Fibroblast of skin of scalp (primary cell): Measurements from ENCODE around the gene NME4. TPM values are rescaled to one million over a fixed set of nuclear protein-coding genes. Genes with fewer than 3 reads are reported as not detected.
"Not testable (repeated sequence)": the region's sequence is repeated elsewhere in the genome, so short reads cannot be mapped to it uniquely, and the experiment has no call there.

Experiments
- DNase-seq: peaks from one replicate; pipeline ENCODE4 v3.0.0-alpha.2; 2013
- polyA plus RNA-seq, 2 experiments: library from polyadenylated mRNA; unstranded; fragments of 120-200 nt; gene quantifications; one replicate each; pipeline ENCODE4 v1.2.1, GENCODE V29; 2013; ENCODE audit not compliant: insufficient read length in 2 of 2

Gene NME4
- 282 TPM for polyA plus RNA-seq (2013, experiment 1 of 2; ENCODE audit: insufficient read length)
- 266 TPM for polyA plus RNA-seq (2013, experiment 2 of 2; ENCODE audit: insufficient read length)

- DNase-seq, result peak; percentile 46
These were observed at the start of gene NME4 for GRCh38 chr16:397135-397661. NME4 (plus strand) TSS chr16:397199; CDS start chr16:397223, 24 bp downstream.

DNA sequence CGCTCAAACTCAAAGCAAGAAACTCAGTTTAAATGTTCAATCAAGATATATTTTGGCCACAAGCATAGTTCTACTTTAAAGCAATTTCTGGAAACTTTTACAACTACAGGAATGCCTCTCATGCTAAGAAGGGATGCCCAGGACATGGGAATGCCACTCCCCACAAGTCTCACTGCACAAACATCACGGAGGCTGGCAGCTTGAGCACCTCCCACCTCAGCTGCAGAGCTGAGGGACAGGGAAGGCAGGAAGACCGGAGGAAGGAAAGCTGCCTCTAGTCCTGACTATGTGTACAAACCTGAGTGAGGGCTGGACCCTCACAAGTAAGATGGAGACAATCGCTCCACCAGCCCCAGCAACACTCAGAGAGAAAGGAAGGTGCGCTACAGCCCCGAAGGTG is 49.8 kb upstream of the NME4 start:
- no peak for DNase-seq

DNA sequence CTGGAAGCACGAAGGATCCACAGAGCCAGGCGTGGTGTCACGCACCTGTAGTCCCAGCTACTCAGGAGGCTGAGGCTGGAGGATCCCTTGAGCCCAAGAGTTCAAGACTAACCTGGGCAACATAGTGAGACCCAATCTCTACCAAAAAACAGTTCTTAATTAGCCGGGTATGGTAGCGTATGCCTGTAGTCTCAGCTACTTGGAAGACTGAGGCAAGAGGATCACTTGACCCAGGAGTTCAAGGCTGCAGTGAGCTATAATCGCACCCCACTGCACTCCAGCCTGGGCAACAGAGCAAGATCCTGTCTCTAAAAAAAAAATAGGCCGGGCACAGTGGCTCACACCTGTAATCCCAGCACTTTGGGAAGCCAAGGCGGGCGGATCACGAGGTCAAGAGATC is 48.5 kb upstream of the NME4 start:
- not testable (repeated sequence) for DNase-seq

DNA sequence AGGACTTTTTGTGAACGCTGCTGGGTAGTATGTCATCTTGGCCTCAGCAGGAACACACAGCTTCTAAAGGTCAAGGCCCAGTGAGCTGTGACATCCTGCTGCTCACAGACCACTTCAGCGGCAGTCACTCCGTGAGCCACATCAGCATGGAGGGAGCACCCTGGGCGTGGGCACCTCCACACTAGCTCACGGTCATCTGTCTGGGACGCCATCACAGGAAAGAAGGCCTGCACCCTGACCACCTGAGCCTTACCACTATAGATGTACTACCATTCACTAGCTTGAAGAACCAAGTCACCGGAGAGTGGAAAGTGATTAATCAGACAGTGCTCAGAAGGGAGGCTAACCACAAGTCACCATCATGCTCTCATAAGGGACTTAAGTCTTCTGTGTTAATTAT is 47.8 kb upstream of the NME4 start:
- DNase-seq, result no peak

DNA sequence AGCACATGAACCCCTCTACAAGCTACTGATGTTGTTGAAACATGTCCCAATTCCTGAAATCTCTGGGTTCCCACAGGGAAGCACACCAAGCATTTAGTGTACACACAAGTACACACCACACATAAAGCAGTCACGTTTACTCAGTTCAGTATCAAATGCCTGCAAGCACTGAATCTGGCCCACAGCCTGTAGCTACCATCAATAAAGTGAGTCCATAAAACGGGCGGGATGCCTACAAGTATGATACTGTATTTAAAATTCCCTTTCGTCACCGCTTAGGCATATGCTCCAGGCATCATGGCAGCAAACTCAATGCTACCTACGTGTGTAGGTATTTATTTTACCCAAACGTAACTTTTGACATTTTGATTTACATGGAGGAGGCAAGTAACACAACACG is 46.8 kb upstream of the NME4 start:
- DNase-seq, result no peak

DNA sequence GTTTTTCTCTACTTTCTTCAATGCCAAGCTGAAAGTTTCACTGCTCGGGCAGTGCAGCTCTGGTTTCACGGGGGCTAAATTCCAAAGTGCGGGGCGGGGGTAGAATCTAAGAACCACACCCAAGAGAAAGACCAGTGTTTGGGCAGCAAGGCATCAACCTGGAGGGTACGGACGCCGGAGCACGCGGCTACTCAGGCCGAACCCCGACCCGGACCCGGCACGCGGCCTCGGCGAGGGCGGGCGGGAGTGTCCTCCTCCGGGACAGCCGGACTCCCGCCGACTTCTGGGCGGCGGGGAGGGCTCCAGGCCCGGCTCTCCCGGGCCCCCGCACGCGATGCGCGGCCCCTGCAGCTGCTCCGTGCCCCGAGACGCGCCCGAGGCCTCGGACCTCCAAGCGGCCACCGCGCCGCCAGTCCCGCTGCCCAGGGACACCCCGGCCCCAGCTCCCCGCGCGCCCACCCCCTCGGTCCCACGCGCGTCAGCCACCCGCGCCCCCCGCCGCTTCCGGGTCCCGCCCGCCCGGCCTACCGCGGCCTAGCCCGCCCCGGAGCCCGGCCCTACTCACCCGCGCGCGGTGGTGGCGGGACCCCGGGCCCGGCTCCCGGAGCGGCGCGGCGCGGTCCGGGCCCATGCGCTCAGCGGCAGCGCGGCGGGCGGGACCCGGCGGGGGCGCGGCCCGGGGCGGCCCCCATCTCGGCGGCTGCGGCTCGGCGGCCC is 45.0 kb upstream of the NME4 start:
- peak; percentile 9 for DNase-seq

- DNase-seq, result peak; percentile 95
These were observed 44.2 kb upstream of the NME4 start, which contains the start of gene AXIN1 for GRCh38 chr16:352547-353403. AXIN1 (minus strand) TSS chr16:352723; CDS start chr16:347025, 5,698 bp downstream.

DNA sequence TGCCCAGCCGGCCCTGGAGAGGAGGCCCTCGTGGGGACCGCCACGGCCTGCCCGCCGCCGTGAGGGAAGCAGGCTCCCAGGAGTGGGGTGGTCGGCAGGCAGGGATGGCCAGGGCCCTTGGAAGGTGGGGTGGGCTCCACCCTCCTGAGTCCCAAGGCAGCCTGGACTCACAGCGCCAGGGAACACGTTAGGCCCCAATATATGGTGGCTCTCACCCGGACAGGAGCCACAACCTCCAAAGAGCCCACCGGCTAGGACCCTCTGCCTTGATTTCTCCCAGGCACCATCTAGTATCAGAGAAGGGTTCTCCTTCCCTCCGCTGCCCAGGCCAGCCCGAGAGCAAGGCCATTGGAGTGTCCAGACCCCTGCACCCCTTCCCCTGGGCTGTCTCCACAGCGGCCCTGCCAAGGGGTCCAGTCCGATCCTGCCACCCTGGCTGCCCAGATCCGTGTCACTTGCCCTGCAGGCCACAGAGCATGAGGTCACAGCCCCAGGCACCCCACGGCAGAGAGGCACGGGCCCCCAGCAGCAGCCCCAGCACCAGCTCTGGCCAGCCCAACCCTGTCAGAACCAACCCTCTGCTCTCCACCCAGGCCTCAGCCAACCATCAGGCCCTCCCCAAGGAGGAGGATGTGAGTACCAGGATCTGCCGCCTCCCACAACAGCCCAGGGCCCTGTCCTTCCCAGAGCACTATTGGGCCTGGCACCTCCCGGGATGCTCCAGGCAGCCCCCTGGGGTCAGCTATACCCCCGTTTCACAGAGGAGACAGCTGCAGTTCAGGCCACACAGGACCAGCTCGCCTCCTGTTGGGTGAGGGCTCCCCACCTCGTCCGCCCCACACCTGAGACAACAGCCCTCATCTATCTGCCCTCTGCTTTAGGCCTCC is 43.4 kb upstream of the NME4 start:
- DNase-seq, result no peak

DNA sequence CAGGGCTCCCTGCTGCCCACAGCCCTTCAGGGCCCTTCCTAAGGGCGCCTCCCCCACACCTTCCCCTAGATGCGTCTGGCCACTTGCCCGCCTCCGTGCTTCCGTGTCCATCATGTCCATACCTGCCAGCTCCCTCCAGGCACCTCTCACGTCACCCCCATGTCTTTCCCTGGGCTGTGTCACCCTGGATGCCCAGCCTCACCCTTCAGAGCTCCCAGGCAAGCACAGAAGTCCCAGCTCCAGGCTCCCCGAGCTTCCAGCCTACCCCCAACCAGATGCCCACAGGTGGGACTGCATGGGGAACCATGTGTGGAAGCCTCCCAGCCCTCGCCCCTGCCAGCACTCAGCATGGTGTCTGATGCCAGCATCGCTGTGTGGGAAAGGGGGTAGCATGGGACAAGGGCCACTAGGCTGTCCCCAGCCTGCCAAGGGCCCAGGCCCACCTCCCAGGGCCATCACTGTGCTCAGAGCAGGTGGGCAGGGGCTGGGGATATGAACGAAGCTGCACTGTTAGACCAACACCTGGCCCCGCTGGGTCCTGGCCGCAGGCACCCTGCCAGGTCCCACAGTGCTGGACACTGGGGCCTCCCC is 42.6 kb upstream of the NME4 start:
- no peak for DNase-seq

- no peak for DNase-seq
These were observed 42.0 kb upstream of the NME4 start for GRCh38 chr16:354971-355461.

DNA sequence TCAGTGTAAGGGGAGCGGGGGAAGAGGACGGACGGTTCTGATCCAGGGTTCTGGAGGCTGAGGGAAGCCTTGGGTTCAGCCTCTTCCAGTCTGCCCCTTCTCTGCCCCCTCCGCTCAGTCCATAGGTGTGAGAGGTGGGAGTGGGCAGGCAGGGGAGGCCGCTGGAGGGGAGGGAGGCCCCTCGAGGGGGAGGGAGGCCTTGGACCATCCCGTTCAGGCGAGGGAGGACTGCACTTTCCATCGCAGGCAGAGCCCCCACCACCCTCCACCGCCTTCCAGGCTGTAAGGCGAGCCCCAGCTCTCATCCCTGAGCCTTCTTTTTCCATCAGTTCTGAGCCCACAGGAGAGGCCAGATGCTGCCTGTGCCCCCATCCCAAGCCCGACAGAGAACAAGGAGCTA is 40.3 kb upstream of the NME4 start:
- DNase-seq, result no peak

DNA sequence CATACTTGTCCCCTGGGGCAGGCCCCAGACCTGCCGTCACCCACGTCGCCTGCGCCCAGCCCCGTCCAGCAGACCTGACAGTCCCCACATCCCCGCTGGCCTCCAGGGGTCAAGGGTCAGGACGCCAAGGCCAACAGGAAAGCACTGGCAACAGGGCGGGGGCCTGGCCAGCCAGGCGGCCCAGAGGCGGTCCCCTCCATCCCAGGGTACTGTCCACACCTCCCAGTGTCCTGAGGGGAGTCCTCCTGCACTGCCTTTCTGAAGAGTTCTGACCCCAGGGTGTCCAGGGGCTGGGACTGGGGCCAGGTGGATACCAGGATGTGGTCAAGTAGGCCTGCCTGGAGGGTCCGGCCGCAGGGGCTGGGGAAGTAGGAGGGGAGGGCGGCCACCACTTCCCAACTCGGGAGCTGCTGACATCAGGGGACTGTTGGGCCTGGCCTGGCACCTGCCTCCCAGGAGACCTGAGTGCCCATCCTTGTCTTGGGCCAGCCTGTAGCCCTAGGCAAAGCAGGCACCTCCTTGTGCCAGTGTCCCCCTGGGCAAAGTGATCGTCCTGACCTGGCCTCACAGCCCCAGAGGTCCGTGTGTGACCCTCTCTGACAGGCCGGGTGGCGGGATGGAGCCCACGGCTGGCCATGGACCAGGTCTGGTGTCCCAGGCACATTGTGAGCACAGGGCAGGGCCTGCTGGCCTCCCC is 37.8 kb upstream of the NME4 start:
- no peak for DNase-seq

DNA sequence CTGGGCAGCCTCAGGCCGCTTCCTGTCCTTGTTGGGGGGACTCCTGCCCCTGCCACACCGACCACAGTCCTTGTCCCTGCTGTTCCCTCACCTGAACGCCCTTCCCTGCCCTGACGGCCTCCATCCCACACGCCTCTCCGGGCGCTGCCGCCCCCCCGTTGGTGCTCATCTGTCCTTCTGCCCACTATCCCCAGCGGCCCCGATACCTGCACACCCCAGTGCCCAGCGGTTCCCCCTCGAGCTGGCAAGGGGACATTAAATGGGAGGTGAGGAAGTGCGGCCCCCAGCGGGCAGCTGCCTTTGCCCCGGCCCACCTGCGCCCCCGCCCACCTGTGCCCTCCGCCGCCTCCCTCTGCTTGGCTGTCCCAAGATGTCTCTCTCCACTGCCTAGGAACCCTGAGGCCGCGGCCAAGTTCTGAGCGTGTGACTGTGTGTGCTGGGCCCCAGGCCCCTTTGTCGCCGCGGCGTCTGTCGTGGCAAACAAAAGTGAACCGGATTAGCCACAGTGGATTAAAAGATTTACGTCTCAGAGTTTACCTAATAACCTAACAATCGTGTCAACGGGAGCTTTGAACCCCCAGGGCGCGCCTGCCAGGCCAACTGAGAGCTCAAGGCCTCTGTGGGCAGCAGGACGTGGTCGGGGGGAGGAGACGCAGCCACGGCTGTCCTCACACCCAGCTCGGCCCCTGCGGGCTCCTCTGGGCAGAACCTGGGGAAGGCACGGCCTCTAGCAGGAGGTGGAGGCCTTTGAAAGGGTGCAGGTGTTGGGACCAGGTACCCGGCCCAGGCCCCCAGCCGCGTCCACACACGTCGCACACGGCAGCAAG is 36.9 kb upstream of the NME4 start:
- no peak for DNase-seq

- DNase-seq, result no peak
These were observed 36.2 kb upstream of the NME4 start for GRCh38 chr16:360698-361336.

GRCh38 chr16:361341-361871 is 35.6 kb upstream of the NME4 start:
- DNase-seq, result no peak

GRCh38 chr16:361872-362701 is 34.9 kb upstream of the NME4 start:
- DNase-seq, result peak; percentile 67

DNA sequence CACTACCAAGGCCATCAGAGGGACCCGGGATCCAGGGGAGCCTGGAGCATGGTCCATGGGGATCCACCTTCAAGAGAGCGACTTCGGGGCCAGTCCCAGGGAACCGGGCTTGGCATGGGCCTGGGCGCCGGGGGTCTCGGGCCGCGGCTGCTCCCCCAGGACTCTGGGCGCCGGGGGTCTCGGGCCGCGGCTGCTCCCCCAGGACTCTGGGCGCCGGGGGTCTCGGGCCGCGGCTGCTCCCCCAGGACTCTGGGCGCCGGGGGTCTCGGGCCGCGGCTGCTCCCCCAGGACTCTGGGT is 34.3 kb upstream of the NME4 start:
- not testable (repeated sequence) for DNase-seq

- DNase-seq, result no peak
These were observed 33.8 kb upstream of the NME4 start for GRCh38 chr16:363110-363765.
